ENCODE results near the gene TEDC2. TPM values are rescaled to one million over a fixed set of nuclear protein-coding genes. Genes with fewer than 3 reads are reported as not detected.

The TEDC2 gene
- total RNA-seq, 1 experiment from 2014 or later = 35.5 TPM

GRCh38 chr16:2481676-2482075, 21.8 kb downstream of the TEDC2 start:
- no peak for DNase-seq
- no peak overlapping the region for H2AFZ ChIP-seq (ENCODE audit: low read length)
- no peaks in the 10 kb centered on the region for H3K9me2 ChIP-seq (replicated peaks; ENCODE audit: low read length)
- no peaks in the 10 kb centered on the region for H3F3A ChIP-seq (ENCODE audit: low read length, unreplicated experiment)
- no TSS peak for BruUV-seq (replicated peaks)
- H3K9ac ChIP-seq (ENCODE audit: low read length) = no peak overlapping the region
- CTCF ChIA-PET = no interaction called here
- H3K79me2 ChIP-seq (ENCODE audit: low read length) = peaks cover 20% of the 10 kb centered on the region
- TF ChIP-seq CTCF (conservative IDR thresholded peaks at IDR 0.05; ENCODE audit: low read depth, low read length) (no peak), EZH2phosphoT487 (IDR thresholded peaks at IDR 0.05; ENCODE audit: borderline replicate concordance, low read length) (no peak)
- no peaks in the 10 kb centered on the region for H3K4me1 ChIP-seq (ENCODE audit: insufficient read depth, low read length)
- H3K9me3 ChIP-seq (ENCODE audit: low read length) = no peaks in the 10 kb centered on the region
- no peak for ATAC-seq
- no peak overlapping the region for H3K4me2 ChIP-seq (ENCODE audit: low read length)
- no peaks in the 10 kb centered on the region for H3K27me3 ChIP-seq (ENCODE audit: low read length)
- POLR2A ChIA-PET (ENCODE audit: unreplicated experiment) = no interaction called here
- H3K4me3 ChIP-seq (ENCODE audit: low read length) = no peak overlapping the region
- intact Hi-C loops (cut with micrococcal nuclease) = no loop called here
- no peaks in the 10 kb centered on the region for H4K20me1 ChIP-seq (ENCODE audit: low read length)
- no peaks in the 10 kb centered on the region for H3K36me3 ChIP-seq (ENCODE audit: low read depth, low read length)
- H3K27ac ChIP-seq (ENCODE audit: low read length) = no peak overlapping the region

- Histone ChIP-seq H2AFZ (ENCODE audit: low read length) (no peak overlapping the region), H4K20me1 (ENCODE audit: low read length) (no peaks in the 10 kb centered on the region), H3K9me3 (ENCODE audit: low read length) (no peaks in the 10 kb centered on the region), H3K4me1 (ENCODE audit: insufficient read depth, low read length) (no peaks in the 10 kb centered on the region), H3K4me2 (ENCODE audit: low read length) (no peak overlapping the region), H3K4me3 (ENCODE audit: low read length) (no peak overlapping the region), H3K9me2 (replicated peaks; ENCODE audit: low read length) (no peaks in the 10 kb centered on the region), H3K27me3 (ENCODE audit: low read length) (no peaks in the 10 kb centered on the region), H3K79me2 (ENCODE audit: low read length) (peaks cover 14% of the 10 kb centered on the region), H3K27ac (ENCODE audit: low read length) (no peak overlapping the region), H3F3A (ENCODE audit: low read length, unreplicated experiment) (no peaks in the 10 kb centered on the region), H3K36me3 (ENCODE audit: low read depth, low read length) (no peaks in the 10 kb centered on the region), H3K9ac (ENCODE audit: low read length) (no peak overlapping the region)
- DNase-seq (no peak), ATAC-seq (no peak)
- no TSS peak for BruUV-seq (replicated peaks)
- POLR2A ChIA-PET (ENCODE audit: unreplicated experiment) = no interaction called here
- no peak for TF ChIP-seq EZH2 (IDR thresholded peaks at IDR 0.05; ENCODE audit: low read length, unreplicated experiment)
- TF ChIP-seq EZH2phosphoT487 (IDR thresholded peaks at IDR 0.05; ENCODE audit: borderline replicate concordance, low read length) = no peak
- TF ChIP-seq CTCF (conservative IDR thresholded peaks at IDR 0.05; ENCODE audit: low read depth, low read length) = no peak
- intact Hi-C loops (cut with micrococcal nuclease) = no loop called here
- CTCF ChIA-PET = no interaction called here
Measured at GRCh38 chr16:2482249-2482648, 22.3 kb downstream of the TEDC2 start.

GRCh38 chr16:2482708-2483534, 23.0 kb downstream of the TEDC2 start:
- Histone ChIP-seq H3K9ac (ENCODE audit: low read length) (no peak overlapping the region), H3K79me2 (ENCODE audit: low read length) (peaks cover 8% of the 10 kb centered on the region; the same call in 1 of the 2 replicates), H3K27ac (ENCODE audit: low read length) (no peak overlapping the region), H3F3A (ENCODE audit: low read length, unreplicated experiment) (no peaks in the 10 kb centered on the region), H3K4me1 (ENCODE audit: insufficient read depth, low read length) (no peaks in the 10 kb centered on the region), H3K36me3 (ENCODE audit: low read depth, low read length) (no peaks in the 10 kb centered on the region), H3K4me3 (ENCODE audit: low read length) (no peak overlapping the region), H3K9me2 (replicated peaks; ENCODE audit: low read length) (no peaks in the 10 kb centered on the region), H3K9me3 (ENCODE audit: low read length) (no peaks in the 10 kb centered on the region), H2AFZ (ENCODE audit: low read length) (no peak overlapping the region), H3K27me3 (ENCODE audit: low read length) (no peaks in the 10 kb centered on the region), H4K20me1 (ENCODE audit: low read length) (no peaks in the 10 kb centered on the region), H3K4me2 (ENCODE audit: low read length) (no peak overlapping the region)
- ATAC-seq (no peak), DNase-seq (no peak)
- intact Hi-C loops (cut with micrococcal nuclease) = no loop called here
- TF ChIP-seq EZH2 (IDR thresholded peaks at IDR 0.05; ENCODE audit: low read length, unreplicated experiment) = no peak
- TF ChIP-seq EZH2phosphoT487 (IDR thresholded peaks at IDR 0.05; ENCODE audit: borderline replicate concordance, low read length) = no peak
- no peak for TF ChIP-seq CTCF (conservative IDR thresholded peaks at IDR 0.05; ENCODE audit: low read depth, low read length)
- CTCF ChIA-PET = no interaction called here
- POLR2A ChIA-PET (ENCODE audit: unreplicated experiment) = no interaction called here
- BruUV-seq (replicated peaks) = no TSS peak

Measured in PC-3 (cell line).